ENCODE measurements around the gene SULT1A3.

DNA sequence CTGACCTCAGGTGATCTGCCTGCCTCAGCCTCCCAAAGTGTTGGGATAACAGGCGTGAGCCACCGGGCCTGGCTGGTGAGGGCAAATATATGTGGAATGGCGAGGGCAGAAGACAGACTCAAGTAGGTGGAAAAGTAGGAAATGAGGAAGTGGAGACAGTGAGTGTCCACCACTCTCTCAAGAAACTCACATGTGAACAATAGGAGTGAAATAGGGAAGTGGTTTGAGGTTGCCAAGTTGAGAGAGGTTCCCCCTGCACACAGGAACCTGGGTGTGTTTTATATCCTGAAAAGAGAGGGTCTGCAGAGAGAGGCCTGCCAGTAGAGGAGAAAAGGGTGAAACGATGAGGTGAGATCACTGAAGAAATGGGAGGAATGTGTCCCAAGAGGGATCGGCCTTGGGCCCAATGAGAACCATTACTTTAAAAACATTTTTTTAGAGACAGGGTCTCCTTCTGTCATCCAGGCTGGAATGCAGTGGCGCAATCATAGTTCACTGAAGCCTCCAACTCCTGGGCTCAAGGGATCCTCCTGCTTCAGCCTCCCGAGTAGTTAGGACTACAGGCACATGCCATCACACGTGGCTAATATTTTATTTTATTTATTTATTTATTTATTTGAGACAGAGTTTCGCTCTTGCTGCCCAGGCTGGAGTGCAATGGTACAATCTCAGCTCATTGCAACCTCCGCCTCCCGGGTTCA is 32.7 kb upstream of the SULT1A3 start:
- no peak for TF ChIP-seq POLR2AphosphoS5 (IDR thresholded peaks at IDR 0.05; ENCODE audit: insufficient read depth in 1 of 2, low read depth in 1 of 2)
- TF ChIP-seq, protein P1, sequence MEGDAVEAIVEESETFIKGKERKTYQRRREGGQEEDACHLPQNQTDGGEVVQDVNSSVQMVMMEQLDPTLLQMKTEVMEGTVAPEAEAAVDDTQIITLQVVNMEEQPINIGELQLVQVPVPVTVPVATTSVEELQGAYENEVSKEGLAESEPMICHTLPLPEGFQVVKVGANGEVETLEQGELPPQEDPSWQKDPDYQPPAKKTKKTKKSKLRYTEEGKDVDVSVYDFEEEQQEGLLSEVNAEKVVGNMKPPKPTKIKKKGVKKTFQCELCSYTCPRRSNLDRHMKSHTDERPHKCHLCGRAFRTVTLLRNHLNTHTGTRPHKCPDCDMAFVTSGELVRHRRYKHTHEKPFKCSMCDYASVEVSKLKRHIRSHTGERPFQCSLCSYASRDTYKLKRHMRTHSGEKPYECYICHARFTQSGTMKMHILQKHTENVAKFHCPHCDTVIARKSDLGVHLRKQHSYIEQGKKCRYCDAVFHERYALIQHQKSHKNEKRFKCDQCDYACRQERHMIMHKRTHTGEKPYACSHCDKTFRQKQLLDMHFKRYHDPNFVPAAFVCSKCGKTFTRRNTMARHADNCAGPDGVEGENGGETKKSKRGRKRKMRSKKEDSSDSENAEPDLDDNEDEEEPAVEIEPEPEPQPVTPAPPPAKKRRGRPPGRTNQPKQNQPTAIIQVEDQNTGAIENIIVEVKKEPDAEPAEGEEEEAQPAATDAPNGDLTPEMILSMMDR (IDR thresholded peaks at IDR 0.05) = no peak

Data from vagina (tissue), 2 donors.